Loucy (cell line): ENCODE data around the gene CGB3.

ENCODE experiments used
- H2AFZ ChIP-seq: fragments of 200-600 bp; sonication (generic); 2 replicates; pipeline ENCODE4 v1.6.0; 2016; ENCODE audit warnings: antibody characterized with exemption, mild to moderate bottlenecking, low read length, moderate library complexity
- H3F3A ChIP-seq: fragments of 200-600 bp; 2 replicates; pipeline ENCODE4 v1.6.0; 2016; ENCODE audit warnings: antibody characterized with exemption, low read depth, mild to moderate bottlenecking
- H3K27me3 ChIP-seq: fragments of 200-600 bp; sonication (generic); 2 replicates; pipeline ENCODE4 v1.6.1; 2014; ENCODE audit warnings: low read length, mild to moderate bottlenecking; ENCODE audit not compliant: insufficient read depth, poor library complexity, severe bottlenecking
- H3K36me3 ChIP-seq: fragments of 200-600 bp; sonication (generic); 2 replicates; pipeline ENCODE4 v1.6.1; 2016; ENCODE audit warnings: low read length; ENCODE audit not compliant: insufficient read depth
- H3K4me1 ChIP-seq: fragments of 200-600 bp; sonication (generic); 2 replicates; pipeline ENCODE4 v1.5.1; 2014; ENCODE audit warnings: low read length, mild to moderate bottlenecking; ENCODE audit not compliant: insufficient read depth, poor library complexity, severe bottlenecking
- H3K4me2 ChIP-seq: fragments of 200-600 bp; sonication (generic); 2 replicates; pipeline ENCODE4 v1.6.0; 2014; ENCODE audit warnings: antibody characterized with exemption, low read length, low read depth, mild to moderate bottlenecking; ENCODE audit not compliant: poor library complexity, severe bottlenecking
- H3K4me3 ChIP-seq: fragments of 200-600 bp; sonication (generic); 2 replicates; pipeline ENCODE4 v1.5.1; 2014; ENCODE audit warnings: low read length, mild to moderate bottlenecking, mixed read lengths; ENCODE audit not compliant: poor library complexity, severe bottlenecking
- H3K79me2 ChIP-seq: fragments of 200-600 bp; sonication (generic); 2 replicates; pipeline ENCODE4 v1.6.1; 2014; ENCODE audit warnings: low read length; ENCODE audit not compliant: insufficient read depth
- H3K9ac ChIP-seq: fragments of 200-600 bp; sonication (generic); 2 replicates; pipeline ENCODE4 v1.6.0; 2014; ENCODE audit warnings: mild to moderate bottlenecking, low read depth, low read length, moderate library complexity; ENCODE audit not compliant: poor library complexity, severe bottlenecking
- H3K9me2 ChIP-seq: fragments of 200-600 bp; sonication (generic); replicated peaks from 2 replicates; pipeline ENCODE4 v1.6.1; 2016; ENCODE audit warnings: low read depth, low read length, mixed read lengths
- H3K9me3 ChIP-seq: fragments of 200-600 bp; sonication (generic); 2 replicates; pipeline ENCODE4 v1.6.1; 2014; ENCODE audit warnings: mild to moderate bottlenecking, antibody characterized with exemption, low read length, low read depth; ENCODE audit not compliant: insufficient read depth
- H4K20me1 ChIP-seq: fragments of 200-600 bp; sonication (generic); 2 replicates; pipeline ENCODE4 v1.6.0; 2014; ENCODE audit warnings: antibody characterized with exemption, low read length, mild to moderate bottlenecking; ENCODE audit not compliant: insufficient read depth, poor library complexity, severe bottlenecking
- EZH2phosphoT487 ChIP-seq: fragments of 200-600 bp; IDR thresholded peaks from 2 replicates; pipeline ENCODE4 v1.6.1; 2018; ENCODE audit warnings: antibody characterized with exemption, mild to moderate bottlenecking, moderate library complexity, borderline replicate concordance
- TF ChIP-seq, protein P1 (sequence below): fragments of 200-600 bp; sonication (generic); conservative IDR thresholded peaks from 2 replicates; pipeline ENCODE4 v1.5.1; 2014; ENCODE audit warnings: mild to moderate bottlenecking, antibody characterized with exemption, low read length

The CGB3 gene

DNA sequence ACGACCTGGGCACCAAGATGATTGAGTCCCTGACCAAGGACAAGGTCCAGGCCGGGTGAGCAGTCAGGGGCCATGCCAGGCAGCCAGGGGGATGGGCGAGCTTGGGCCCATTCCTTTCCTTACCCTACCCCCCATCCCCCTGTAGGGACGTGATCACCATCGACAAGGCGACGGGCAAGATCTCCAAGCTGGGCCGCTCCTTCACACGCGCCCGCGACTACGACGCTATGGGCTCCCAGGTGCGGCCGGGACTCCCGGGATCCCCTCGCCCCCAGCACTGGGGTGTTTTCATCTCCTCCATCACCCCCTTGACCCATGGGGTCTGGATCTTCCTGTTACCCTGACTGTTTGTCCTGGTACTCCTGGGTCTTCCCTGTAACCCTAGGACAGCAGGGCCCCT is 14.3 kb downstream of the CGB3 start:
- TF ChIP-seq EZH2phosphoT487: no peak
- TF ChIP-seq, protein P1, sequence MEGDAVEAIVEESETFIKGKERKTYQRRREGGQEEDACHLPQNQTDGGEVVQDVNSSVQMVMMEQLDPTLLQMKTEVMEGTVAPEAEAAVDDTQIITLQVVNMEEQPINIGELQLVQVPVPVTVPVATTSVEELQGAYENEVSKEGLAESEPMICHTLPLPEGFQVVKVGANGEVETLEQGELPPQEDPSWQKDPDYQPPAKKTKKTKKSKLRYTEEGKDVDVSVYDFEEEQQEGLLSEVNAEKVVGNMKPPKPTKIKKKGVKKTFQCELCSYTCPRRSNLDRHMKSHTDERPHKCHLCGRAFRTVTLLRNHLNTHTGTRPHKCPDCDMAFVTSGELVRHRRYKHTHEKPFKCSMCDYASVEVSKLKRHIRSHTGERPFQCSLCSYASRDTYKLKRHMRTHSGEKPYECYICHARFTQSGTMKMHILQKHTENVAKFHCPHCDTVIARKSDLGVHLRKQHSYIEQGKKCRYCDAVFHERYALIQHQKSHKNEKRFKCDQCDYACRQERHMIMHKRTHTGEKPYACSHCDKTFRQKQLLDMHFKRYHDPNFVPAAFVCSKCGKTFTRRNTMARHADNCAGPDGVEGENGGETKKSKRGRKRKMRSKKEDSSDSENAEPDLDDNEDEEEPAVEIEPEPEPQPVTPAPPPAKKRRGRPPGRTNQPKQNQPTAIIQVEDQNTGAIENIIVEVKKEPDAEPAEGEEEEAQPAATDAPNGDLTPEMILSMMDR: no peak
- no peaks in the 10 kb centered on the region for H3K9me3 ChIP-seq
- H3K4me3 ChIP-seq: no peak overlapping the region
- no peaks in the 10 kb centered on the region for H3K4me1 ChIP-seq
- H3K79me2 ChIP-seq: no peaks in the 10 kb centered on the region
- peaks cover 62% of the 10 kb centered on the region; the same call in 1 of the 2 replicates for H3K36me3 ChIP-seq
- H3K27me3 ChIP-seq: no peaks in the 10 kb centered on the region
- no peaks in the 10 kb centered on the region for H4K20me1 ChIP-seq
- no peaks in the 10 kb centered on the region for H3F3A ChIP-seq
- H3K9me2 ChIP-seq: no peaks in the 10 kb centered on the region
- no peak overlapping the region for H3K9ac ChIP-seq
- no peak overlapping the region for H2AFZ ChIP-seq
- no peak overlapping the region for H3K4me2 ChIP-seq

DNA sequence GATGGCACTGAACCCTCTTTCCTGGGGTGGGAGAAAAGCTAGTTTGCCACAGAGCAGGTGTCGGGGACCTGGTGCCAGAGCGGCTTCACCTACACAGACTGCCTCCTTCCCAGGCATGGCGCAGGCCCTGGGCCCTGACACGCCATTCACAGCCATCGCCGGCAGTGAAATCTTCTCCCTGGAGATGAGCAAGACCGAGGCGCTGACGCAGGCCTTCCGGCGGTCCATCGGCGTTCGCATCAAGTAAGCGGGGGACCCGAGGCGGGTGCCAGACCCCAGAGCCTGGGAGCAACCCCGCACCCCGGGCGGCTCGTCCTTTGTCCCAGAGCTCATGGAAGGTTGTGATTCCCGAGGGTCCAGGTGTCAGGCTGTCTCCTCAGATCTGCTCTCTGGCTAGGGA is 17.2 kb downstream of the CGB3 start:
- Histone ChIP-seq H3K79me2 (no peaks in the 10 kb centered on the region), H3K4me3 (no peak overlapping the region), H3K36me3 (peaks cover 64% of the 10 kb centered on the region; the same call in 1 of the 2 replicates), H3F3A (no peaks in the 10 kb centered on the region), H2AFZ (no peak overlapping the region), H4K20me1 (no peaks in the 10 kb centered on the region), H3K9ac (no peak overlapping the region), H3K4me1 (no peaks in the 10 kb centered on the region), H3K27me3 (no peaks in the 10 kb centered on the region), H3K9me2 (no peaks in the 10 kb centered on the region), H3K9me3 (no peaks in the 10 kb centered on the region), H3K4me2 (no peak overlapping the region)
- TF ChIP-seq, protein P1: no peak
- TF ChIP-seq EZH2phosphoT487: no peak

DNA sequence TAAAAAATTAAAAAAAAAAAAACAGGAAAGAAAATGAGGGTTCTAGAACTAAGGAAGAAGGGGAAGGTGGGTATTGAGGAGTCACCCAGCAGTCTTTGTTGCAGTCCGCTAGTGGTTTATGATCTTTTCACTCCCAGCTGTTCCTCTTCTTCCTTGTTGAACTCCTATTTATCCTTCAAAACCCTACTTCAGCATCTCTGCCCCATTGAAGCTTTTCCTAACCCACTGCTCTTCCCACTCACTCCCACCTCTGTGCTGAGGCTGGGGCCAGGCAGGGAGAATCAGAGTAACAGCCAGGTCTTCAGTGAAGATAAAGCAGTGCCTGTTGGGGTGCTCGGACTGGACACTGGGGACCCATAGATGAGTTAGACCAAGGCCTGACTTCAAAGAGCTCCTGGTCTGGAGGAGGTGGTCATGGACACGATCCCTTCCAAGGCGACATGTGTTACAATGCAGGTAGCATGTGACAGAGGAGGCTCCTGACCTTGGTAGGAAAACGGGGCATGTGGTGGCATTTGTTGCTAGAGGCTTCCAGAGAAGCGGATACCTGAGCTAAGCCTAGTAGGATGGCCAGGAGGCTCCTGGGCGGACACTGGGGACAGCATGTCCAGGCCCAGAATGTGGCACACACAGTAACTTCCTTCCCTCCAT is 19.0 kb downstream of the CGB3 start:
- Histone ChIP-seq H3K4me3 (no peak overlapping the region), H3K79me2 (no peaks in the 10 kb centered on the region), H3K9me2 (no peaks in the 10 kb centered on the region), H2AFZ (no peak overlapping the region), H3K4me2 (no peak overlapping the region), H3K9ac (no peak overlapping the region), H3F3A (no peaks in the 10 kb centered on the region), H3K4me1 (no peaks in the 10 kb centered on the region), H3K27me3 (no peaks in the 10 kb centered on the region), H3K36me3 (peaks cover 46% of the 10 kb centered on the region; the same call in 1 of the 2 replicates), H3K9me3 (no peaks in the 10 kb centered on the region), H4K20me1 (peaks cover under 1% of the 10 kb centered on the region)
- TF ChIP-seq, protein P1: no peak
- no peak for TF ChIP-seq EZH2phosphoT487
